Nephron progenitor cell (in vitro differentiated cells): ENCODE results near the gene FAF2.
"Not testable (repeated sequence)": the region's sequence is repeated elsewhere in the genome, so short reads cannot be mapped to it uniquely, and the experiment has no call there.

Source experiments
- DNase-seq: peaks from one replicate; pipeline ENCODE4 v3.0.0; 2021
- H3K27ac Mint-ChIP-seq: 2 replicates; pipeline ENCODE4 v1.8.0; 2021; ENCODE audit warnings: mild to moderate bottlenecking, moderate library complexity, mixed read lengths
- H3K27me3 Mint-ChIP-seq: 2 replicates; pipeline ENCODE4 v1.8.0; 2021; ENCODE audit warnings: mild to moderate bottlenecking, low read depth, mixed read lengths; ENCODE audit not compliant: poor library complexity
- H3K36me3 Mint-ChIP-seq: 2 replicates; pipeline ENCODE4 v1.8.0; 2021; ENCODE audit warnings: low read depth, mixed read lengths
- H3K4me1 Mint-ChIP-seq: 2 replicates; pipeline ENCODE4 v1.8.0; 2021; ENCODE audit warnings: mixed read lengths
- H3K4me3 Mint-ChIP-seq: 2 replicates; pipeline ENCODE4 v1.8.0; 2021; ENCODE audit warnings: mild to moderate bottlenecking, moderate library complexity, mixed read lengths
- H3K9me3 Mint-ChIP-seq: 2 replicates; pipeline ENCODE4 v1.8.0; 2021; ENCODE audit warnings: mild to moderate bottlenecking, moderate library complexity, mixed read lengths
- CTCF ChIP-seq: fragments of 200-600 bp; sonication (generic); IDR thresholded peaks from 2 replicates; pipeline ENCODE4 v1.5.0; 2021; ENCODE audit warnings: antibody characterized with exemption

Gene FAF2

GRCh38 chr5:176545737-176546509 is 97.7 kb downstream of the FAF2 start:
- no peaks in the 10 kb centered on the region for H3K36me3 Mint-ChIP-seq
- no peak overlapping the region for H3K27ac Mint-ChIP-seq
- TF ChIP-seq CTCF, result no peak
- no peaks in the 10 kb centered on the region for H3K9me3 Mint-ChIP-seq
- peaks cover 14% of the 10 kb centered on the region for H3K27me3 Mint-ChIP-seq
- H3K4me3 Mint-ChIP-seq, result no peak overlapping the region
- peaks cover 35% of the 10 kb centered on the region for H3K4me1 Mint-ChIP-seq
- no peak for DNase-seq

- H3K36me3 Mint-ChIP-seq, result no peaks in the 10 kb centered on the region
- no peak for DNase-seq
- H3K27ac Mint-ChIP-seq, result no peak overlapping the region
- H3K9me3 Mint-ChIP-seq, result no peaks in the 10 kb centered on the region
- H3K4me3 Mint-ChIP-seq, result no peak overlapping the region
- TF ChIP-seq CTCF, result no peak
- peaks cover 26% of the 10 kb centered on the region for H3K4me1 Mint-ChIP-seq
- peaks cover 16% of the 10 kb centered on the region for H3K27me3 Mint-ChIP-seq
Measured at GRCh38 chr5:176547802-176548201, 99.6 kb downstream of the FAF2 start.

- H3K9me3 Mint-ChIP-seq, result no peaks in the 10 kb centered on the region
- no peak for DNase-seq
- no peak within 1 kb of the TSS for H3K27ac Mint-ChIP-seq
- TF ChIP-seq CTCF, result no peak
- peaks cover 13% of the 10 kb centered on the region for H3K27me3 Mint-ChIP-seq
- peaks cover 33% of the 10 kb centered on the region for H3K4me1 Mint-ChIP-seq
- no peaks in the 10 kb centered on the region for H3K36me3 Mint-ChIP-seq
- no peak within 1 kb of the TSS for H3K4me3 Mint-ChIP-seq
Measured at GRCh38 chr5:176548967-176549444, 100.8 kb downstream of the FAF2 start, which contains the start of gene CDHR2. TSS of gene CDHR2 (plus strand) at chr5:176549342. CDS start at chr5:176565353, 16,011 bp downstream.

GRCh38 chr5:176549871-176550270 is 101.7 kb downstream of the FAF2 start:
- no peak for TF ChIP-seq CTCF
- DNase-seq, result no peak

GRCh38 chr5:176550275-176550831 is 102.2 kb downstream of the FAF2 start:
- no peaks in the 10 kb centered on the region for H3K9me3 Mint-ChIP-seq
- no peaks in the 10 kb centered on the region for H3K36me3 Mint-ChIP-seq
- H3K27me3 Mint-ChIP-seq, result peaks cover 4% of the 10 kb centered on the region
- no peak for TF ChIP-seq CTCF
- H3K27ac Mint-ChIP-seq, result no peak overlapping the region
- H3K4me3 Mint-ChIP-seq, result no peak overlapping the region
- DNase-seq, result no peak
- H3K4me1 Mint-ChIP-seq, result peaks cover 35% of the 10 kb centered on the region

More at GRCh38 chr5:176549871-176550270, 101.7 kb downstream of the FAF2 start:
- Mint-ChIP-seq H3K27me3 (peaks cover 4% of the 10 kb centered on the region), H3K4me1 (peaks cover 32% of the 10 kb centered on the region), H3K27ac (no peak overlapping the region), H3K36me3 (no peaks in the 10 kb centered on the region), H3K9me3 (no peaks in the 10 kb centered on the region), H3K4me3 (no peak overlapping the region)

GRCh38 chr5:176550937-176551336 is 102.8 kb downstream of the FAF2 start:
- H3K27me3 Mint-ChIP-seq, H3K9me3 Mint-ChIP-seq, H3K27ac Mint-ChIP-seq, DNase-seq, H3K36me3 Mint-ChIP-seq, H3K4me3 Mint-ChIP-seq: not testable (repeated sequence)
- peaks cover 38% of the 10 kb centered on the region for H3K4me1 Mint-ChIP-seq
